GM12875 (cell line): ENCODE results near the gene ATP1A2.

ENCODE experiments used
- H3K4me3 ChIP-seq: one replicate; pipeline ENCODE4 v1.5.1; 2011; ENCODE audit warnings: low read depth, low read length, control low read depth
- TF ChIP-seq, protein P1 (sequence below): IDR thresholded peaks from 2 replicates; pipeline ENCODE4 v1.5.1; 2011; ENCODE audit warnings: low read depth, mild to moderate bottlenecking, control low read depth, inconsistent platforms, low read length, moderate library complexity, borderline replicate concordance; ENCODE audit not compliant: insufficient read depth

Gene ATP1A2

DNA sequence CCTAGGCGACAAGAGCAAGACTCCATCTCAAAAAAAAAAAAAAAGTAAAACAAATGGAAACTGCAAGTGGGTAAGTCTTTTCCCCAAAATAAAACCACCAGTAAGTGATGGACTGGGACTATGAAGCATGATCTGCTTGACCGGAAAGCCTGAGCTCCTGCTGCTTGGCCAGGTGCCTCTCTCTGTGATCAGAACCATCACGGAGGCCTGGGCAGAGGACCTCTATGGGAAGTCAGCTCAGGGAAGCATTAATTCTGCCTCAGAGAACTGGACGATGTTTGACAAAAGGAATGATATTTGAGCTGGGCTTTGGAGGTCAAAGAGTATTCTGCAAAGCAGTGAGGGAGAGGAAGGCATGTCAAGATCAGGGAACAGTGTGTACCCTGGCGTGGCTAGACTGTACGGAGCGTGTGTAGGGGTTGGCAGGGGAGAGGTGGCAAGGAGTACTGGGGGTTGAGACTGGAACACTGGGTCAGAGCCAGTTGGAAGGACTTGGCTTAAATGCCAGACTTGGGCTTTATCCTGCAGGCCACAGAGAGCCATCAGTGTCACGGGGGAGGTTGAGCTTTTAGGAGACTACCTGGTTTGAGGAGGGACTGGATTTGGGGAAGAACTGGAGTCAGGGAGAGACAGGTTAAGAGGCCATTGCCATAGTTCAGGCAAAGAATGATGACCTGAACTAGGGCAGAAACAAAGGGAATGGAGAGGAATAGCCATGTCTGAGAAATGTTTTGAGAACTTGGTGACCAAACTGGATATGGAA, 16.4 kb downstream of the ATP1A2 start:
- TF ChIP-seq, protein P1, sequence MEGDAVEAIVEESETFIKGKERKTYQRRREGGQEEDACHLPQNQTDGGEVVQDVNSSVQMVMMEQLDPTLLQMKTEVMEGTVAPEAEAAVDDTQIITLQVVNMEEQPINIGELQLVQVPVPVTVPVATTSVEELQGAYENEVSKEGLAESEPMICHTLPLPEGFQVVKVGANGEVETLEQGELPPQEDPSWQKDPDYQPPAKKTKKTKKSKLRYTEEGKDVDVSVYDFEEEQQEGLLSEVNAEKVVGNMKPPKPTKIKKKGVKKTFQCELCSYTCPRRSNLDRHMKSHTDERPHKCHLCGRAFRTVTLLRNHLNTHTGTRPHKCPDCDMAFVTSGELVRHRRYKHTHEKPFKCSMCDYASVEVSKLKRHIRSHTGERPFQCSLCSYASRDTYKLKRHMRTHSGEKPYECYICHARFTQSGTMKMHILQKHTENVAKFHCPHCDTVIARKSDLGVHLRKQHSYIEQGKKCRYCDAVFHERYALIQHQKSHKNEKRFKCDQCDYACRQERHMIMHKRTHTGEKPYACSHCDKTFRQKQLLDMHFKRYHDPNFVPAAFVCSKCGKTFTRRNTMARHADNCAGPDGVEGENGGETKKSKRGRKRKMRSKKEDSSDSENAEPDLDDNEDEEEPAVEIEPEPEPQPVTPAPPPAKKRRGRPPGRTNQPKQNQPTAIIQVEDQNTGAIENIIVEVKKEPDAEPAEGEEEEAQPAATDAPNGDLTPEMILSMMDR, result no peak

DNA sequence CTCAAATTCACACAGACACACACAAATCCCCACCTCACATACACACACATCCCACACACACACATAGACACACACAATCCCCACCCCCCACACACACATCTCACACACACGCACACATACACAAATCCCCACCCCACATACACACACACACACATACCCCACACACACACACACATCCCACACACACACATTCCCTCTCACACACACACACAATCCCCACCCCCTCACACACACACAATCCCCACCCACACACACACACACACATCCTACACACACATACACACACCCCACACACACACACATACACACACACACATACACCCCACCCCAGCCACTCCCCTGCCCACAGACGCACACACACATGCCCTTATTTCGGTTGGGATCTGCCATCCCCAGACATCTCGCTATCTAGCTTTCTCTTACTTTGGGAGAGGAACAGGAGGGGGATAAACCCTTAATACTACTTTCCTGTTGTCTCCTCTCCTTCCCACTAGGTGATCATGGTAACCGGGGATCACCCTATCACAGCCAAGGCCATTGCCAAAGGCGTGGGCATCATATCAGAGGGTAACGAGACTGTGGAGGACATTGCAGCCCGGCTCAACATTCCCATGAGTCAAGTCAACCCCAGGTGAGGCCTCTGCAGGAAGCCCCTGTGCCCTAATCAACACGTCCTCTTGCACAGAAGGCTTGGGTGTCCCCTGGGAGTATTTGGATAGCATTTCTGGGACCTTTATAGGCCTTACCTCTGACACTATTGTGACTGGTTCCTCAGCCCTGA, 18.6 kb downstream of the ATP1A2 start:
- TF ChIP-seq, protein P1, result no peak
- no peak overlapping the region for H3K4me3 ChIP-seq

More for the DNA sequence above, 16.4 kb downstream of the ATP1A2 start:
- H3K4me3 ChIP-seq, result no peak overlapping the region

DNA sequence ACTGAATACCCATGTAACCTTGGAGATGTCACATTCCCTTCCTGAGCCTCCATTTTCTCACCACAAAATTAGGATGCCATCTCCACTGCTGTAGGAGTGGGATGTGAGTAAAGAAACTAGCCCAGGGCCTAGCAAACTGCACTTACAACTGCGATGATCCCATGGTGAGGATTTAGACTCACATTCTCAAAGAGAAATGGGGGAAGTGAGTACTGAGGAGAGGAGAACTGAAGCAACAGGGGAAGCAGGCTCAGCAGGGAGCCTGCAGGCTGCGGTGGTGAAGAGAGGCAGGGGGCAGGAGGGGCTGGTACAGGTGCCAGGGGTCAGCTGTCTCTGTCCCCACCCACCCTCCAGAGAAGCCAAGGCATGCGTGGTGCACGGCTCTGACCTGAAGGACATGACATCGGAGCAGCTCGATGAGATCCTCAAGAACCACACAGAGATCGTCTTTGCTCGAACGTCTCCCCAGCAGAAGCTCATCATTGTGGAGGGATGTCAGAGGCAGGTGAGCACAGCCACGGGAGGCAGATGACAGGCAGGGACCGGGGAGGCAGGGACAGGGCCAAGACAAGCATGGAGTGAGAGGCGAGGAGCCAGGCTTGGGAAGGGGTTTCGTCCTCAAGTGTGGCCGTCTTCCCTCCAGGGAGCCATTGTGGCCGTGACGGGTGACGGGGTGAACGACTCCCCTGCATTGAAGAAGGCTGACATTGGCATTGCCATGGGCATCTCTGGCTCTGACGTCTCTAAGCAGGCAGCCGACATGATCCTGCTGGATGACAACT, 19.4 kb downstream of the ATP1A2 start:
- TF ChIP-seq, protein P1, result no peak
- no peak overlapping the region for H3K4me3 ChIP-seq

DNA sequence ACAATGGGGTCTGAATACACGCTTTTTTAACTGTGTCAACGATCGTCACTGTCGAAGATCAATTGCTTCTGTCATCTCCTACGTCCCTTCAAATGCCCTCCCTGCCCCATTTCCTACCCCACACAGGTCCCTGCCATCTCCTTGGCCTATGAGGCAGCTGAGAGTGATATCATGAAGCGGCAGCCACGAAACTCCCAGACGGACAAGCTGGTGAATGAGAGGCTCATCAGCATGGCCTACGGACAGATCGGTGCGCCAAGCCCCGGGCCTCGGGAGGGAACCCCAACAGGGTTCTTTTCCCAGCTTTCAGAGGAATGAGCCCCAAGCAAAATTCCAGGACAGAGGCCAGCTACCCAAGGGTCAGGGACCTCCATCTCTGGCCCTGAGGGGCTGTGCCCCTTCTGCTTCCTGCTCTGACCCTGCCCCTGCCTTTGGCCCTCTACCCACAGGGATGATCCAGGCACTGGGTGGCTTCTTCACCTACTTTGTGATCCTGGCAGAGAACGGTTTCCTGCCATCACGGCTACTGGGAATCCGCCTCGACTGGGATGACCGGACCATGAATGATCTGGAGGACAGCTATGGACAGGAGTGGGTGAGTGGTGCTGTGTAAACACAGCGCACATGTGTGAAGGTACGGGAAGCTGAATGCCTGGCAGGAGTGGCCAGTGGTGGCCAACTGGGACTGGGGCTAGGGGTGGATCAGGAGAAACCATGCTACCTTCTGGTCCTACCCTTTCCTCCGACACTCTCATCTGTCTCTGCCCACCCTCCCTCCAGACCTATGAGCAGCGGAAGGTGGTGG, 20.8 kb downstream of the ATP1A2 start:
- no peak overlapping the region for H3K4me3 ChIP-seq
- TF ChIP-seq, protein P1, result no peak

DNA sequence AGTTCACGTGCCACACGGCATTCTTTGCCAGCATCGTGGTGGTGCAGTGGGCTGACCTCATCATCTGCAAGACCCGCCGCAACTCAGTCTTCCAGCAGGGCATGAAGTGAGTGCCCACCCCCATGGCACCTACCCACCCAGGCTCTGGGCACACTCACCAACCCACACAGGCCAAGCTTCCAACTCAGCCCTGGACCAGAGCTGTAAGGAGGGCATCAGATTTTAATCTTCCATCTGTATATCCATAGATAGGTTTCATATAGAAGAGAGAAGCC, 21.3 kb downstream of the ATP1A2 start:
- TF ChIP-seq, protein P1, result no peak
- no peak overlapping the region for H3K4me3 ChIP-seq

DNA sequence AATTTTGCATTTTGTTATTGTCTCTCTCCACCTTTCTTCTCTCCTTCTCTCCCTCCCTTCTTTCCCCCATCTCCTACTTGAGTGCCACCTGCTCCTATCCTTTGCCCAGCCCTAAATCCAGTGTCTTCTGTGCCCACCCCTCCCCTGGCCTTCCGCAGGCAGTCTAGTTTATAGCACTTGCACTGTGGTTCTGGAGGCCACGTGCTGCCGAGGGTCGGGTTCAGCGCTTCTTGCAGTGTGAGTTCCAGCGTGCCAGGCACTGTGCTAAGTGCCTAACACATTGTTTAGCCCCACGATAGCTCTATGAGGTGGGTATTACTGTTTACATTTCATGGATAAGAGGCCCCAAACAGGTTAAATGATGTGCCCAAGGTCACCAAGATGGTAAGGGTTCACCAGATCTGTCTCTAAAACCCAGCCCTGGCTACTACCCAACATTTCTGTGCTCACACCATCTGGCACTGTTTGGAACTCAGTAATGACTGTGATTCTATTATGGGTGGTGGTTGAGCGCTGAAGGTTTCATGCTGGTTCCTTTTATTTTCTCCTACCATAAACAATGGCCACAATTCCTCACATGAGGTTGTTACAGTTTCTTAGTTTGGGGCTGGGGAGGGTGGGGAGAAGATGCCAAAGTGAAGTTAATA, 21.8 kb downstream of the ATP1A2 start:
- H3K4me3 ChIP-seq, result no peak overlapping the region
- TF ChIP-seq, protein P1, result no peak
